Erythroblast (primary cell): Measurements from ENCODE around the gene FNDC3B.

ENCODE experiments used
- GATA1 ChIP-seq: IDR thresholded peaks from 2 replicates; pipeline ENCODE4 v1.6.1; 2011; ENCODE audit warnings: low read depth, mild to moderate bottlenecking, control low read depth, low read length, moderate library complexity
- POLR2A ChIP-seq: IDR thresholded peaks from 2 replicates; pipeline ENCODE4 v1.6.1; 2011; ENCODE audit warnings: mild to moderate bottlenecking, low read length

- no peak for TF ChIP-seq POLR2A
- TF ChIP-seq GATA1 = no peak
These were observed 313.4 kb downstream of the FNDC3B start for GRCh38 chr3:172352786-172353185.
